SK-N-SH (cell line): ENCODE data around the gene SLC26A1. TPM values are rescaled to one million over a fixed set of nuclear protein-coding genes. Genes with fewer than 3 reads are reported as not detected.

ENCODE experiments used
- CTCF ChIA-PET: fragments of 300-600, 350-600 bp; formaldehyde crosslinking; extraction: SDS; loops from one replicate; lab custom pipeline; 2021; lab: Yijun Ruan, JAX
- POLR2A ChIA-PET: fragments of 350-600 bp; sonication (Branson Sonifier 250); formaldehyde crosslinking; extraction: SDS; loops from one replicate; lab custom pipeline; 2020; ENCODE audit warnings: antibody characterized with exemption, inconsistent platforms; lab: Yijun Ruan, JAX
- DNase-seq: peaks from one replicate; pipeline ENCODE4 v3.0.0; 2012
- H2AFZ ChIP-seq: fragments of 200-600 bp; sonication (generic); 2 replicates; pipeline ENCODE4 v1.8.1; 2016; ENCODE audit warnings: antibody characterized with exemption, mild to moderate bottlenecking, low read depth
- H3F3A ChIP-seq: fragments of 200-600 bp; sonication (generic); replicated peaks from 2 replicates; pipeline ENCODE3; 2016; ENCODE audit warnings: antibody characterized with exemption, mild to moderate bottlenecking; ENCODE audit not compliant: insufficient read depth
- H3K27ac ChIP-seq, 2 experiments: fragments of 200-500 bp in 1 of 2; fragments of 200-600 bp in 1 of 2; sonication (Bioruptor generic) in 1 of 2; sonication (generic), shearing (Covaris generic) in 1 of 2; 2 replicates each; pipeline versions ENCODE4 v1.5.1 to v1.6.1; 2014 to 2016; ENCODE audit warnings: low read depth in 2 of 2, inconsistent platforms in 1 of 2, low read length in 1 of 2, mild to moderate bottlenecking in 1 of 2, mixed read lengths in 1 of 2
- H3K27me3 ChIP-seq: fragments of 200-600 bp; sonication (generic), shearing (Covaris generic); 2 replicates; pipeline ENCODE4 v1.6.1; 2016; ENCODE audit warnings: mixed run types; ENCODE audit not compliant: insufficient read depth
- H3K36me3 ChIP-seq, 2 experiments: fragments of 200-500 bp in 1 of 2; fragments of 200-600 bp in 1 of 2; sonication (Bioruptor generic) in 1 of 2; sonication (generic) in 1 of 2; replicated peaks in 1 of 2; 2 replicates each; pipeline versions ENCODE3 to v1.5.1; 2014 to 2016; ENCODE audit warnings: low read length in 1 of 2, mild to moderate bottlenecking in 1 of 2; ENCODE audit not compliant: insufficient read depth in 2 of 2, control insufficient read depth in 1 of 2
- H3K4me1 ChIP-seq, 2 experiments: fragments of 200-500 bp in 1 of 2; fragments of 200-600 bp in 1 of 2; sonication (Bioruptor generic) in 1 of 2; sonication (generic), shearing (Covaris generic) in 1 of 2; 2 replicates each; pipeline versions ENCODE4 v1.5.1 to v1.6.1; 2014 to 2016; ENCODE audit warnings: low read depth in 1 of 2, low read length in 1 of 2, mixed run types in 1 of 2; ENCODE audit not compliant: insufficient read depth in 2 of 2, control insufficient read depth in 1 of 2
- H3K4me2 ChIP-seq: fragments of 200-600 bp; sonication (generic), shearing (Covaris generic); 2 replicates; pipeline ENCODE4 v1.6.1; 2017; ENCODE audit warnings: mixed run types
- H3K4me3 ChIP-seq, 2 experiments: fragments of 200-500 bp in 1 of 2; fragments of 200-600 bp in 1 of 2; sonication (Bioruptor generic) in 1 of 2; sonication (generic), shearing (Covaris generic) in 1 of 2; 2 replicates each; pipeline versions ENCODE4 v1.5.1 to v1.8.1; 2014 to 2016; ENCODE audit warnings: low read depth in 2 of 2, inconsistent platforms in 1 of 2, low read length in 1 of 2, mild to moderate bottlenecking in 1 of 2, mixed read lengths in 1 of 2, moderate library complexity in 1 of 2
- H3K79me2 ChIP-seq: fragments of 200-600 bp; sonication (generic); 2 replicates; pipeline ENCODE4 v1.8.1; 2017; ENCODE audit warnings: mild to moderate bottlenecking; ENCODE audit not compliant: insufficient read depth
- H3K9ac ChIP-seq: fragments of 200-600 bp; sonication (generic); 2 replicates; pipeline ENCODE4 v1.6.1; 2017; ENCODE audit warnings: mixed run types
- H3K9me2 ChIP-seq: fragments of 200-600 bp; sonication (generic); 2 replicates; pipeline ENCODE4 v1.6.1; 2017; ENCODE audit warnings: mixed run types
- H3K9me3 ChIP-seq: fragments of 200-600 bp; sonication (generic); 2 replicates; pipeline ENCODE4 v1.6.1; 2017; ENCODE audit warnings: mixed run types, mild to moderate bottlenecking, moderate library complexity
- H4K20me1 ChIP-seq: fragments of 200-600 bp; sonication (generic); 2 replicates; pipeline ENCODE4 v1.6.1; 2017; ENCODE audit warnings: mild to moderate bottlenecking, mixed run types; ENCODE audit not compliant: insufficient read depth
- EP300 ChIP-seq, 2 experiments: IDR thresholded peaks; 2 replicates each; pipeline versions ENCODE4 v1.4.0 to v1.6.1; 2012; ENCODE audit warnings: borderline replicate concordance in 1 of 2, low read depth in 1 of 2, low read length in 1 of 2
- GATA2 ChIP-seq: sonication (generic); formaldehyde crosslinking; IDR thresholded peaks from 2 replicates; pipeline ENCODE4 v1.5.0; 2020; ENCODE audit warnings: mild to moderate bottlenecking, missing genetic modification reagents
- MXI1 ChIP-seq: IDR thresholded peaks from 2 replicates; pipeline ENCODE4 v1.6.1; 2012; ENCODE audit warnings: mild to moderate bottlenecking, low read depth, low read length, improper control_type of control experiment
- NRF1 ChIP-seq: IDR thresholded peaks from 2 replicates; pipeline ENCODE4 v1.6.1; 2012; ENCODE audit warnings: low read depth, mild to moderate bottlenecking, low read length
- RXRA ChIP-seq: IDR thresholded peaks from 2 replicates; pipeline ENCODE4 v1.4.0; 2012; ENCODE audit warnings: low read depth, mild to moderate bottlenecking, borderline replicate concordance
- SMC3 ChIP-seq: IDR thresholded peaks from 2 replicates; pipeline ENCODE4 v1.6.1; 2012; ENCODE audit warnings: low read depth, low read length, improper control_type of control experiment
- TCF12 ChIP-seq: IDR thresholded peaks from 2 replicates; pipeline ENCODE4 v1.4.0; 2012
- YY1 ChIP-seq: IDR thresholded peaks from 2 replicates; pipeline ENCODE4 v1.4.0; 2012; ENCODE audit warnings: low read depth, mild to moderate bottlenecking
- WGBS: methylation state at CpG from one replicate; pipeline ENCODE4 v1.1.6; 2017; ENCODE audit warnings: low lambda C conversion rate; 5-methylcytosine and 5-hydroxymethylcytosine counted together
- polyA plus RNA-seq, 3 experiments: library from polyadenylated mRNA; depleted of rRNA; stranded (reverse); fragments of >200 nt; gene quantifications; 2 replicates each; pipeline ENCODE4 v1.2.3, GENCODE V29; 2012
- TF ChIP-seq, protein P1 (sequence below): IDR thresholded peaks from 2 replicates; pipeline ENCODE4 v1.4.0; 2012; ENCODE audit warnings: low read depth, borderline replicate concordance
- TF ChIP-seq, protein P2 (sequence below): fragments of 150-350 bp; IDR thresholded peaks from 2 replicates; pipeline ENCODE4 v1.6.1; 2017; ENCODE audit warnings: antibody characterized with exemption, low read length, low read depth, borderline replicate concordance
- TF ChIP-seq, protein P3 (sequence below): fragments of 200-600 bp; sonication (generic); IDR thresholded peaks from 2 replicates; pipeline ENCODE4 v1.6.1; 2017; ENCODE audit warnings: antibody characterized with exemption, mild to moderate bottlenecking, moderate library complexity
- TF ChIP-seq, protein P4 (sequence below): IDR thresholded peaks from 2 replicates; pipeline ENCODE4 v1.4.0; 2012; ENCODE audit warnings: low read depth

SLC26A1 gene
- polyA plus RNA-seq, 1 of the 3 experiments (the other 2 are of a cell fraction), result 0.05 TPM

DNA sequence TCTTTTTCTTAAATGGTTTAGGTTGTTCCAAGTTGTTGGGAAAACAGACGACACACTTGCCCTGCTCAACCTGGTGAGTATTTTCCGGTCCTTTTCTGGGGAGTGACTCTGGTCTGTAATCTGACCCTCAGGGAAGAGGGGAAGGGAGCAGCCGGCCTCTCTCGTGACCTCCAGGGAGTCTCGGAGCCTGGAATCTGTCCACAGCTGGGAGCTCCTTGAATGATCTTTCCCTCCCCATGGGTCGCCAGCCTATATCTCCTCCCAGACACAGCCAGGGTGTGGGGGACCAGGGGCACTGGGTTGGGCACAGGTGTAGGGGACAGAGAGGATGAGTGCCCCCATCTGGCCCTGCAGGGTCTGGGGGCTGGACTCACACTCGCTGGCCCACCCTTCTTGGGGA lies 42.0 kb downstream of the SLC26A1 start:
- Histone ChIP-seq H3K9me2 (no peaks in the 10 kb centered on the region), H3F3A (no peaks in the 10 kb centered on the region), H4K20me1 (no peaks in the 10 kb centered on the region), H3K27ac (no peak overlapping the region), H3K9ac (no peak overlapping the region), H3K79me2 (no peaks in the 10 kb centered on the region), H3K27me3 (no peaks in the 10 kb centered on the region), H3K4me2 (no peak overlapping the region), H3K9me3 (no peaks in the 10 kb centered on the region), H2AFZ (no peak overlapping the region), H3K4me3 (no peak overlapping the region), H3K4me1 (no peaks in the 10 kb centered on the region), H3K36me3 (no peaks in the 10 kb centered on the region)
- ChIA-PET POLR2A (no interaction called here), CTCF (no interaction called here)
- DNase-seq, result no peak
- 88% methylated on average over 6 of the region's 7 CpGs for WGBS
- TF ChIP-seq TCF12 (no peak), GATA2 (CRISPR knock-in tag) (no peak), EP300 (IDR thresholded peaks at IDR 0.05; ENCODE audit: borderline replicate concordance in 1 of 2, low read depth in 1 of 2, low read length in 1 of 2) (no peak), YY1 (no peak), NRF1 (no peak)
- TF ChIP-seq, protein P1, sequence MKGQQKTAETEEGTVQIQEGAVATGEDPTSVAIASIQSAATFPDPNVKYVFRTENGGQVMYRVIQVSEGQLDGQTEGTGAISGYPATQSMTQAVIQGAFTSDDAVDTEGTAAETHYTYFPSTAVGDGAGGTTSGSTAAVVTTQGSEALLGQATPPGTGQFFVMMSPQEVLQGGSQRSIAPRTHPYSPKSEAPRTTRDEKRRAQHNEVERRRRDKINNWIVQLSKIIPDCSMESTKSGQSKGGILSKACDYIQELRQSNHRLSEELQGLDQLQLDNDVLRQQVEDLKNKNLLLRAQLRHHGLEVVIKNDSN, result no peak
- TF ChIP-seq, protein P2, sequence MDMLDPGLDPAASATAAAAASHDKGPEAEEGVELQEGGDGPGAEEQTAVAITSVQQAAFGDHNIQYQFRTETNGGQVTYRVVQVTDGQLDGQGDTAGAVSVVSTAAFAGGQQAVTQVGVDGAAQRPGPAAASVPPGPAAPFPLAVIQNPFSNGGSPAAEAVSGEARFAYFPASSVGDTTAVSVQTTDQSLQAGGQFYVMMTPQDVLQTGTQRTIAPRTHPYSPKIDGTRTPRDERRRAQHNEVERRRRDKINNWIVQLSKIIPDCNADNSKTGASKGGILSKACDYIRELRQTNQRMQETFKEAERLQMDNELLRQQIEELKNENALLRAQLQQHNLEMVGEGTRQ, result no peak

DNA sequence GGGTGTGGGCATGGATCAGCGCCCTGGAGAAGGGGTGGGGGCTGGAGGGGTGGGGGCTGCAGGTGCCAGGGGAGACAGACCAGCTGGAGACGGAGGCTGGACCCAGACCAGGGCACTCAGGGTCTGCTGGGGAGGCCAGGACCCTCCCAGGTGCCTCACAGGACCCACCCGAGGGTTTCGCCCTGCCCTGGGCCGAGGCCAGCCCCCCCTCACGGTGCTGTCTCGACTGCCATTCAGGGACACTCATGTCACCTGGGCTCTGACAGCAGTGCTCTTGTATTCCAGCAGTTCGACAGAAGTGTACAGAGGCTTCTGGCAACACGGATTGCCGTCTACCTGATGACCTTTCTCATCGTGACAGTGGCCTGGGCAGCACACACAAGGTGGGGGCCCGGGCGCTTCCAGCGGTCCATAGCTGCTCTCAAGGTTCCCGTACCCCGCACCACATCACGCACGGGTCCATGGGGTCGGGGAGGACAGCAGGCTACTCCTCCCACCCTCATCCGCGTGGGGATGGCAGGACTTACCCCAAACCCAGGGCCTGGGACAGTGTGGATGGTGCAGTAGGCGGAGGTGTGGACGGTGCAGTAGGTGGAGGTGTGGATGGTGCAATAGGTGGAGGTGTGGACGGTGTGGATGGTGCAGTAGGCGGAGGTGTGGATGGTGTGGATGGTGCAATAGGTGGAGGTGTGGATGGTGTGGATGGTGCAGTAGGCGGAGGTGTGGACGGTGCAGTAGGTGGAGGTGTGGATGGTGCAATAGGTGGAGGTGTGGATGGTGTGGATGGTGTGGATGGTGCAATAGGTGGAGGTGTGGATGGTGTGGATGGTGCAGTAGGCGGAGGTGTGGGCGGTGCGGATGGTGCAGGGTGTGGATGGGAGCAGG lies 42.8 kb downstream of the SLC26A1 start:
- H3K27ac ChIP-seq, result no peak overlapping the region
- WGBS, result 87% methylated on average over 19 of the region's 30 CpGs
- no peaks in the 10 kb centered on the region for H3F3A ChIP-seq
- H2AFZ ChIP-seq, result no peak overlapping the region
- H3K9ac ChIP-seq, result no peak overlapping the region
- H3K9me2 ChIP-seq, result no peaks in the 10 kb centered on the region
- no peaks in the 10 kb centered on the region for H3K9me3 ChIP-seq
- no peaks in the 10 kb centered on the region for H3K36me3 ChIP-seq
- H3K4me2 ChIP-seq, result no peak overlapping the region
- CTCF ChIA-PET, result no interaction called here
- no peaks in the 10 kb centered on the region for H3K27me3 ChIP-seq
- DNase-seq, result peak; percentile 26
- no peak overlapping the region for H3K4me3 ChIP-seq
- H3K4me1 ChIP-seq, result no peaks in the 10 kb centered on the region
- TF ChIP-seq SMC3 (no peak), MXI1 (no peak), RXRA (no peak), EP300 (IDR thresholded peaks at IDR 0.05; ENCODE audit: borderline replicate concordance in 1 of 2, low read depth in 1 of 2, low read length in 1 of 2) (no peak)
- TF ChIP-seq, protein P3, sequence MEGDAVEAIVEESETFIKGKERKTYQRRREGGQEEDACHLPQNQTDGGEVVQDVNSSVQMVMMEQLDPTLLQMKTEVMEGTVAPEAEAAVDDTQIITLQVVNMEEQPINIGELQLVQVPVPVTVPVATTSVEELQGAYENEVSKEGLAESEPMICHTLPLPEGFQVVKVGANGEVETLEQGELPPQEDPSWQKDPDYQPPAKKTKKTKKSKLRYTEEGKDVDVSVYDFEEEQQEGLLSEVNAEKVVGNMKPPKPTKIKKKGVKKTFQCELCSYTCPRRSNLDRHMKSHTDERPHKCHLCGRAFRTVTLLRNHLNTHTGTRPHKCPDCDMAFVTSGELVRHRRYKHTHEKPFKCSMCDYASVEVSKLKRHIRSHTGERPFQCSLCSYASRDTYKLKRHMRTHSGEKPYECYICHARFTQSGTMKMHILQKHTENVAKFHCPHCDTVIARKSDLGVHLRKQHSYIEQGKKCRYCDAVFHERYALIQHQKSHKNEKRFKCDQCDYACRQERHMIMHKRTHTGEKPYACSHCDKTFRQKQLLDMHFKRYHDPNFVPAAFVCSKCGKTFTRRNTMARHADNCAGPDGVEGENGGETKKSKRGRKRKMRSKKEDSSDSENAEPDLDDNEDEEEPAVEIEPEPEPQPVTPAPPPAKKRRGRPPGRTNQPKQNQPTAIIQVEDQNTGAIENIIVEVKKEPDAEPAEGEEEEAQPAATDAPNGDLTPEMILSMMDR, result no peak
- TF ChIP-seq, protein P4, sequence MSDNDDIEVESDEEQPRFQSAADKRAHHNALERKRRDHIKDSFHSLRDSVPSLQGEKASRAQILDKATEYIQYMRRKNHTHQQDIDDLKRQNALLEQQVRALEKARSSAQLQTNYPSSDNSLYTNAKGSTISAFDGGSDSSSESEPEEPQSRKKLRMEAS, result no peak
- POLR2A ChIA-PET, result no interaction called here
- H4K20me1 ChIP-seq, result no peaks in the 10 kb centered on the region
- no peaks in the 10 kb centered on the region for H3K79me2 ChIP-seq
